ENCODE results near the gene XAB2.

XAB2 gene

GRCh38 chr19:7648265-7649014 lies 19.1 kb upstream of the XAB2 start:
- DNase-seq, result no peak

- DNase-seq, result no peak
Observed at GRCh38 chr19:7647156-7647555, 17.8 kb upstream of the XAB2 start.

GRCh38 chr19:7646426-7646700 lies 17.0 kb upstream of the XAB2 start:
- DNase-seq, result no peak

- DNase-seq, result no peak
Observed at GRCh38 chr19:7645656-7646425, 16.5 kb upstream of the XAB2 start.

- no peak for DNase-seq
Observed at GRCh38 chr19:7645163-7645562, 15.8 kb upstream of the XAB2 start.

GRCh38 chr19:7644550-7644877 lies 15.2 kb upstream of the XAB2 start:
- no peak for DNase-seq

GRCh38 chr19:7643629-7644549 lies 14.5 kb upstream of the XAB2 start:
- DNase-seq, result peak in 2 of 5 experiments; percentile 30 to 38

- no peak for DNase-seq
Observed at GRCh38 chr19:7643031-7643415, 13.7 kb upstream of the XAB2 start.

GRCh38 chr19:7642295-7643030 lies 13.1 kb upstream of the XAB2 start:
- DNase-seq, result no peak

GRCh38 chr19:7641290-7642276 lies 12.2 kb upstream of the XAB2 start:
- DNase-seq, result no peak

GRCh38 chr19:7640803-7641202 lies 11.5 kb upstream of the XAB2 start:
- no peak for DNase-seq

GRCh38 chr19:7639863-7640348 lies 10.6 kb upstream of the XAB2 start:
- DNase-seq, result no peak

GRCh38 chr19:7638802-7639465 lies 9.6 kb upstream of the XAB2 start:
- DNase-seq, result no peak

- DNase-seq, result peak in 1 of 5 experiments; percentile 43
Observed at GRCh38 chr19:7637374-7638256, 8.3 kb upstream of the XAB2 start.

GRCh38 chr19:7636691-7637373 lies 7.5 kb upstream of the XAB2 start, which contains the start of gene STXBP2:
STXBP2 (plus strand) TSS chr19:7637110; CDS start chr19:7637150, 40 bp downstream.
- peak; percentile 85 to 96 (median 90) for DNase-seq

GRCh38 chr19:7636317-7636690 lies 7.0 kb upstream of the XAB2 start:
- DNase-seq, result no peak

- no peak for DNase-seq
Observed at GRCh38 chr19:7635670-7636069, 6.3 kb upstream of the XAB2 start.

- DNase-seq, result no peak
Observed at GRCh38 chr19:7633698-7634097, 4.4 kb upstream of the XAB2 start, which contains the start of gene PCP2. PCP2 (minus strand) TSS chr19:7633719; CDS start chr19:7633457, 262 bp downstream.

Measured in T-helper 2 cell (primary cell).